DOHH2 (cell line): ENCODE data around the gene ZNF230.
A peak's percentile ranks its signal among the peaks of the same experiment; 100 is the strongest.

Source experiments
- H3F3A ChIP-seq: fragments of 200-600 bp; sonication (generic), shearing (Covaris generic); 2 replicates; pipeline ENCODE4 v1.6.0; 2016; ENCODE audit warnings: antibody characterized with exemption, mild to moderate bottlenecking; ENCODE audit not compliant: control insufficient read depth, insufficient read depth
- H3K27ac ChIP-seq: fragments of 200-600 bp; sonication (generic); 2 replicates; pipeline ENCODE4 v1.5.1; 2014; ENCODE audit warnings: low read depth, mild to moderate bottlenecking, low read length, moderate library complexity
- H3K27me3 ChIP-seq: fragments of 200-600 bp; sonication (generic); 2 replicates; pipeline ENCODE4 v1.6.1; 2014; ENCODE audit warnings: mild to moderate bottlenecking, low read length, mixed read lengths; ENCODE audit not compliant: control insufficient read depth
- H3K36me3 ChIP-seq: fragments of 200-600 bp; sonication (generic); 2 replicates; pipeline ENCODE4 v1.6.1; 2014; ENCODE audit warnings: mild to moderate bottlenecking, low read length, moderate library complexity, mixed read lengths; ENCODE audit not compliant: control insufficient read depth
- H3K4me1 ChIP-seq: fragments of 200-600 bp; sonication (generic); 2 replicates; pipeline ENCODE4 v1.6.1; 2014; ENCODE audit warnings: mild to moderate bottlenecking, low read length, mixed read lengths; ENCODE audit not compliant: control insufficient read depth
- H3K4me2 ChIP-seq: fragments of 200-600 bp; sonication (generic); 2 replicates; pipeline ENCODE4 v1.6.0; 2014; ENCODE audit warnings: mild to moderate bottlenecking, low read length, moderate library complexity
- H3K4me3 ChIP-seq: fragments of 200-600 bp; sonication (generic); 2 replicates; pipeline ENCODE4 v1.5.1; 2014; ENCODE audit warnings: mild to moderate bottlenecking, low read length, mixed read lengths
- H3K79me2 ChIP-seq: fragments of 200-600 bp; sonication (generic); 2 replicates; pipeline ENCODE4 v1.6.1; 2014; ENCODE audit warnings: mild to moderate bottlenecking, low read length, mixed read lengths; ENCODE audit not compliant: control insufficient read depth
- H3K9me2 ChIP-seq: fragments of 200-600 bp; sonication (generic); replicated peaks from 2 replicates; pipeline ENCODE4 v1.6.1; 2014; ENCODE audit warnings: mild to moderate bottlenecking, low read length, mixed read lengths; ENCODE audit not compliant: control insufficient read depth
- H3K9me3 ChIP-seq: fragments of 200-600 bp; sonication (generic); 2 replicates; pipeline ENCODE4 v1.6.1; 2014; ENCODE audit warnings: antibody characterized with exemption, low read length, mixed read lengths; ENCODE audit not compliant: control insufficient read depth, insufficient read depth
- H4K20me1 ChIP-seq: fragments of 200-600 bp; sonication (generic); 2 replicates; pipeline ENCODE4 v1.6.0; 2014; ENCODE audit warnings: low read depth, mild to moderate bottlenecking, antibody characterized with exemption, low read length, moderate library complexity; ENCODE audit not compliant: control insufficient read depth, insufficient read depth
- EZH2phosphoT487 ChIP-seq: fragments of 200-600 bp; sonication (generic); IDR thresholded peaks from 2 replicates; pipeline ENCODE4 v1.6.1; 2017; ENCODE audit warnings: borderline replicate concordance, mild to moderate bottlenecking, antibody characterized with exemption, low read length, moderate library complexity, mixed read lengths
- TF ChIP-seq, protein P1 (sequence below): fragments of 200-600 bp; sonication (generic); IDR thresholded peaks from one replicate; pipeline ENCODE4 v1.5.1; 2014; ENCODE audit warnings: antibody characterized with exemption, mild to moderate bottlenecking, low read depth, low read length; ENCODE audit not compliant: poor library complexity, severe bottlenecking

Gene ZNF230

DNA sequence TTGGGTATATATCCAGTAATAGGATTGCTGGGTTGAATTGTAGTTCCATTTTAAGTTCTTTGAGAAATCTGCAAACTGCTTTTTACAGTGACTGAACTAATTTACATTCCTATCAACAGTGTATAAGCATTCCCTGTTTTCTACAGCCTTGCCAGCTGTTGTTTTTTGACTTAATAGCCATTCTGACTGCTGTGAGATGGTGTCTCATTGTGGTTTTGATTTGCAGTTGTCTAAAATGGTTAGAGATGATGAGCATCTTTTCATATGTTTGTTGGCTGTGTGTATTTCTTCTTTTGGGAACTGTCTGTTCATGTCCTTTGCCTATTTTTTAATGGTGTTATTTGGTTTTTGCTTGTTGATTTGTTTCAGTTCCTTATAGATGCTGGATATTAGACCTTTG is 18.5 kb downstream of the ZNF230 start:
- H3K36me3 ChIP-seq, result no peaks in the 10 kb centered on the region

DNA sequence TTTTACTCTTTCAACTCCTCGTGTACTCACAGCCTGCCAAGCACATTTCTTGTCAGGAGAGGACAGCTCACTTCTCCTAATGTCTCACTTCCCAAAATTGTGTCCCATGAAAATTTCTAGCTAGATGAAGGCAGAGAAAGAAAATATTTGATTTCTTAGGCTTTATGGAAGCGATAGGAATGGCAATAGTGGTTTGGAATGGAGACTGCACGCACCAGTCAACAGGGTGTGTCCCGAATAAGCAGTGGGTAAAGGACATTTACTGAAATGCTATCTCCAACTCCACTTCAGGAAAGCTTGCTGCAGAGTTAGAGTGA is 22.1 kb downstream of the ZNF230 start:
- no peak overlapping the region for H3K27ac ChIP-seq
- H4K20me1 ChIP-seq, result no peaks in the 10 kb centered on the region
- peak overlapping the region; percentile 66 for H3K4me2 ChIP-seq
- H3K36me3 ChIP-seq, result no peaks in the 10 kb centered on the region
- no peak for TF ChIP-seq EZH2phosphoT487
- TF ChIP-seq, protein P1, sequence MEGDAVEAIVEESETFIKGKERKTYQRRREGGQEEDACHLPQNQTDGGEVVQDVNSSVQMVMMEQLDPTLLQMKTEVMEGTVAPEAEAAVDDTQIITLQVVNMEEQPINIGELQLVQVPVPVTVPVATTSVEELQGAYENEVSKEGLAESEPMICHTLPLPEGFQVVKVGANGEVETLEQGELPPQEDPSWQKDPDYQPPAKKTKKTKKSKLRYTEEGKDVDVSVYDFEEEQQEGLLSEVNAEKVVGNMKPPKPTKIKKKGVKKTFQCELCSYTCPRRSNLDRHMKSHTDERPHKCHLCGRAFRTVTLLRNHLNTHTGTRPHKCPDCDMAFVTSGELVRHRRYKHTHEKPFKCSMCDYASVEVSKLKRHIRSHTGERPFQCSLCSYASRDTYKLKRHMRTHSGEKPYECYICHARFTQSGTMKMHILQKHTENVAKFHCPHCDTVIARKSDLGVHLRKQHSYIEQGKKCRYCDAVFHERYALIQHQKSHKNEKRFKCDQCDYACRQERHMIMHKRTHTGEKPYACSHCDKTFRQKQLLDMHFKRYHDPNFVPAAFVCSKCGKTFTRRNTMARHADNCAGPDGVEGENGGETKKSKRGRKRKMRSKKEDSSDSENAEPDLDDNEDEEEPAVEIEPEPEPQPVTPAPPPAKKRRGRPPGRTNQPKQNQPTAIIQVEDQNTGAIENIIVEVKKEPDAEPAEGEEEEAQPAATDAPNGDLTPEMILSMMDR, result no peak
- no peaks in the 10 kb centered on the region for H3K9me2 ChIP-seq
- H3K4me1 ChIP-seq, result peaks cover 9% of the 10 kb centered on the region; the same call in 1 of the 2 replicates
- no peaks in the 10 kb centered on the region for H3F3A ChIP-seq
- peak overlapping the region; percentile 68 for H3K4me3 ChIP-seq
- no peaks in the 10 kb centered on the region for H3K79me2 ChIP-seq
- no peaks in the 10 kb centered on the region for H3K27me3 ChIP-seq
- peaks cover 15% of the 10 kb centered on the region for H3K9me3 ChIP-seq

More for the DNA sequence above, 18.5 kb downstream of the ZNF230 start:
- Histone ChIP-seq H3K4me1 (peaks cover 9% of the 10 kb centered on the region; the same call in 1 of the 2 replicates), H3K9me3 (peaks cover 15% of the 10 kb centered on the region), H4K20me1 (no peaks in the 10 kb centered on the region), H3K79me2 (no peaks in the 10 kb centered on the region), H3K4me3 (no peak overlapping the region), H3K9me2 (no peaks in the 10 kb centered on the region), H3K27me3 (no peaks in the 10 kb centered on the region), H3K27ac (no peak overlapping the region), H3K4me2 (no peak overlapping the region), H3F3A (no peaks in the 10 kb centered on the region)
- TF ChIP-seq EZH2phosphoT487, result no peak
- TF ChIP-seq, protein P1, result no peak

DNA sequence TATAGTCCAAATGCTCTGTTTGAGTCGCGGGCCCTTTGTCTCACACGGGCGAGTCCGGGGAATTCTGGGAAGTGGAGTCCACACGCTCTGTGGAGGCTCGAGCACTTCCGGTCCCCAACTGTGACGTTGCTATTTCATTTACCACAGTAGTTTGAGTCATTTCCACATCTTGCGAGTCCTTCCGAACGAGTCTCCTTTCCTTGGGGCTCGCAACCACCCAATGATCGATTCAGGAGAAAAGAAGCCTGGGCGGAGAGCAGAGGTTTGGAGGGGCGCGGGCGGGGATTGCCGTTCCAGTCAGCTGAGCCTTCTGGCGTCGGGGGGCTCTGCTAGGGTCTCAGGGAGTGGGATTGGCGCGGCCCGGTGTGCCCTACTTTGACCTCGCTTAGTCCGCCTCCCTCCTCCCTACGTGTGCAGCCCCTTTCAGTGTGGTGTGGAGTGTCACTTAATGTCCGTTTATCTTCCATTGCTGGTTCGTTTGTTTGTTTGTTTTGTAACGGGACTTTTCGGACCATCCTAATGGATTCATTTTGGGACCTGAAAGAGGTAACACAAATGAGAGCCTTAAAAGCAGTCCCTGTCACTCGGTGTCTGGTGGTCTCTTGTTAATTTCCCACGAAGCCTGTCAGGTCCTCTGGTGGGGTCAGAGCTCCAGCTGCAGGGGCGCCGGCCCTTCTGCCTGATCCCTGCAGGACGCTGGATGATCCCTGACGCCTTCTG is 22.6 kb downstream of the ZNF230 start, which contains the start of gene ZNF222:
ZNF222 (plus strand) TSS at position 163 of the 720 bp plus-strand sequence; CDS start at position 221, 58 bp downstream.
- Histone ChIP-seq H3K27ac (no peak within 1 kb of the TSS), H3K4me3 (peak within 1 kb of the TSS; percentile 68), H3K4me1 (peaks cover 9% of the 10 kb centered on the region; the same call in 1 of the 2 replicates), H3K27me3 (no peaks in the 10 kb centered on the region), H3K9me2 (no peaks in the 10 kb centered on the region), H3K4me2 (peak within 1 kb of the TSS; percentile 66), H4K20me1 (no peaks in the 10 kb centered on the region), H3K36me3 (no peaks in the 10 kb centered on the region), H3F3A (no peaks in the 10 kb centered on the region), H3K9me3 (peaks cover 15% of the 10 kb centered on the region), H3K79me2 (no peaks in the 10 kb centered on the region)
- no peak for TF ChIP-seq EZH2phosphoT487
- TF ChIP-seq, protein P1, result no peak
